Stomach smooth muscle (tissue), 2 donors: ENCODE measurements around the gene PRRT2.

Experiments used
- H3K27ac ChIP-seq: one replicate; pipeline ENCODE4 v1.7.0; 2013; ENCODE audit warnings: mild to moderate bottlenecking, low read length, inconsistent platforms
- H3K27me3 ChIP-seq, 2 donors: one replicate each; pipeline ENCODE4 v1.7.0; 2013; ENCODE audit warnings: low read length in 2 of 2; ENCODE audit not compliant: insufficient read depth in 2 of 2, control insufficient read depth in 1 of 2
- H3K36me3 ChIP-seq, 2 donors: one replicate each; pipeline ENCODE4 v1.7.0; 2013; ENCODE audit warnings: low read length in 2 of 2; ENCODE audit not compliant: control insufficient read depth in 2 of 2, insufficient read depth in 2 of 2
- H3K4me1 ChIP-seq: one replicate; pipeline ENCODE4 v1.7.0; 2013; ENCODE audit warnings: low read length; ENCODE audit not compliant: control insufficient read depth, insufficient read depth
- H3K4me3 ChIP-seq, 2 donors: one replicate each; pipeline ENCODE4 v1.7.0; 2013; ENCODE audit warnings: low read length in 2 of 2
- H3K9ac ChIP-seq, 2 donors: one replicate each; pipeline ENCODE4 v1.7.0; 2013; ENCODE audit warnings: low read length in 2 of 2, mild to moderate bottlenecking in 1 of 2
- H3K9me3 ChIP-seq, 2 donors: one replicate each; pipeline ENCODE4 v1.7.0; 2013; ENCODE audit warnings: low read length in 2 of 2; ENCODE audit not compliant: control insufficient read depth in 2 of 2
- donor health status: healthy.
- donor health status: Pancreatic carcinoma.

Gene PRRT2

DNA sequence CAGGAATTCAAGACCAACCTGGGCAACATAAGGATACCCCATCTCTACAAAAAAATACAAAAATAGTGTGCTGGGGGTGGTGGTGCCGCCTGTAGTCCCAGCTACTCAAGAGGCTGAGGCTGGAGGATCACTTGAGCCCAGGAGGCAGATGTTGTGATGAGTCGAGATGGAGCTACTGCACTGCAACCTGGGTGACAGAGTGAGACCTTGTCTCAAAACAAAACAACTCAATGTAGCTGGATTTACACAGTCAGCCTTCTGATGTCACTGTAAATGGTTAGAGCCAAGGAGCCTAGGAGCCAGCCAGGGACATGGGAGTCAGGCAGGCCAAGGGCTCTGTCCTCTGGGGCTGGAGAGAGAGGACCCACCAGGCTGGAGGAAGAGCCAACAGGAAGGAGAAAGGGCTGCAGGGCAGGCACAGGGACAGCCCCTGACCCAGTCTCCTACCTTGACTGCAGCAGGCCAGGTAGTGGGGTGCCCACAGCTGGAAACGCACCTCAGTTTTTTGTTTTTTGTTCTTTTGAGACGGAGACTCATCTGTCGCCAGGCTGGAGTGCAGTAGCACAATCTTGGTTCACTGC, 42.6 kb downstream of the PRRT2 start:
- Histone ChIP-seq H3K9me3 (no peaks in the 10 kb centered on the region), H3K27ac (no peak overlapping the region), H3K27me3 (no peaks in the 10 kb centered on the region), H3K4me1 (peaks cover 5% of the 10 kb centered on the region), H3K4me3 (no peak overlapping the region), H3K9ac (no peak overlapping the region), H3K36me3 (peaks cover 4 to 14% of the 10 kb centered on the region in 2 donors)

DNA sequence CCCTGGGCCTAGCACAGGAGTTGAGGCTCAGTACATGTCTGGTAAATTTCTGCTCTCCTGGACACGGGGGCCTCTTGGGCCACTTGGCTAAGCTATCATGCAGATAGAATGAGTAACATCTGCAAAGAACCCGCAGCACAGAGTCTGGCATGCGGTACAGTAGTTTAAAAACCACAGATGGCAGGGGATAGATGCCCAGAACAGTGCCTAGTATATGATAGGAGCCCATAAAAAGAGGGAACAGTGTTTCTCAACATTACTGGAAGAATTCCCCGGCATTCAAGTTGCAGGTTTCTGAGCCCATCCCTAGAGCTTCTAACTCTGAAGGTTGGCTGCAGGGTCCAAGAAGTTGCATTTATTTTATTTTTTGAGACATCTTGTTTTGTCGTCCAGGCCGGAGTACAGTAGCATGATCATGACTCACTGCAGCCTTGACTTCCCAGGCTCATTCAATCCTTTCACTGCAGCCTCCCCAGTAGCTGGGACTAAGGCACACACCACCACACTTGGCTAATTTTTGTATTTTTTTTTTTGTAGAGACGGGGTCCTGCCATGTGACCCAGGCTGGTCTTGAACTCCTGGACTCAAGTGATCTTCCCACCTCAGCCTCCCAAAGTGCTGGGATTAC, 45.3 kb downstream of the PRRT2 start:
- H3K4me1 ChIP-seq = peaks cover 17% of the 10 kb centered on the region
- H3K27me3 ChIP-seq = no peaks in the 10 kb centered on the region
- H3K4me3 ChIP-seq = no peak overlapping the region
- no peaks in the 10 kb centered on the region for H3K9me3 ChIP-seq
- H3K27ac ChIP-seq = no peak overlapping the region
- H3K9ac ChIP-seq = no peak overlapping the region
- H3K36me3 ChIP-seq = peaks cover 13 to 22% of the 10 kb centered on the region in 2 donors

DNA sequence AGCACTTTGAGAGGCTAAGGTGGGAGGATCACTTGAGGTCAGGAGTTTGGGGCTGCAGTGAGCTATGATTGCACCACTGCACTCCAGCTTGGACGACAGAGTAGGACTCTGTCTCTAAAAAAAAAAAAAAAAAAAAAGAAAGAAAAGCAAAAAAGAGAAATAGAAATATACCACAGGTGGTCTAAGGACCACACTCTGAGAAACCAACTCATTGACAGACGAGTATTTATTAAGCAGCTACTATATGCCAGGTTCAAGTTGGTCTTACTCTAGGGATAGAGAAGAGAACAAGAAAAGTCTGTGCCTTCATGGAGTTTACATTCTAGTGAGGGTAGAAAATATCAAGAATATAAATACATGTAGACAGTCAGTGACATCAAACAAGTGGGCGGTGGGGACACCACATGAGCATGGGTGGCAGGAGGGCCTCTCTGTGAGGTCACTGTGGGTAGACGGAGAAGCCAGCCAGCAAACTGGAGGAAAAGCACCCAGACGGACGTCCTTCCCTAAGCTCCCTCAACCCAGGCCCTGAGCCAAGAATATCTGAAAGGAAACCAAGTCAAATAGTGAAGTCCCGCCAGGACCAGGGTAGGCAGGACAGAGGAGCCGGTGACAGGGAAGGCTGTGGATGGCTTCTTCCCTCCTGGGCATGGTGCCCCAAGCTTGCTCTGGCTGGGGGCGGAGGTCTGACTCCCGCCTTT, 46.3 kb downstream of the PRRT2 start:
- Histone ChIP-seq H3K9me3 (no peaks in the 10 kb centered on the region), H3K4me1 (peaks cover 17% of the 10 kb centered on the region), H3K27ac (no peak overlapping the region)

DNA sequence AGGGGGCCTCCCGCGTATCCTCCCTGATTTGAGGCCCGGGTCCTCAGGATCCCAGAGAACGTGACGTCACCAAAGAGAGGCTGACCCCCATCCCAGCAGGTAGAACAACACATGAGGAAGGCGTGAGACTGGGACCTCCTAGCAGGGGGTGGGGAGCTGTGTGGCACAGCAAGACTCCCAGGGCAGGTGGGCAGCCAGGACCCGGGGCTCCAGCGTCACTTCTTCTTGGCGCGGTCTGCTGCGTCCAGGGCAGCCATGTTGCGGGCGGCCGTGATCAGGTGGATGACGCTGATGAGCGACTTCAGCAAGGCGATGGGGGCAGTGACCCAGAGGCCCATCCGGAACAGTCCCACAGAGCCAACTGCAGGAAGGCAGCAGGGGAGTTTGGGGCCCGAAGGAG, 47.0 kb downstream of the PRRT2 start:
- Histone ChIP-seq H3K9me3 (no peaks in the 10 kb centered on the region), H3K27me3 (no peaks in the 10 kb centered on the region), H3K9ac (no peak overlapping the region), H3K4me3 (no peak overlapping the region), H3K27ac (no peak overlapping the region), H3K4me1 (peaks cover 21% of the 10 kb centered on the region), H3K36me3 (peaks cover 13 to 22% of the 10 kb centered on the region in 2 donors)

More for the DNA sequence above, 46.3 kb downstream of the PRRT2 start:
- no peak overlapping the region for H3K9ac ChIP-seq
- H3K4me3 ChIP-seq = no peak overlapping the region
- H3K36me3 ChIP-seq = peaks cover 13 to 22% of the 10 kb centered on the region in 2 donors
- H3K27me3 ChIP-seq = no peaks in the 10 kb centered on the region

DNA sequence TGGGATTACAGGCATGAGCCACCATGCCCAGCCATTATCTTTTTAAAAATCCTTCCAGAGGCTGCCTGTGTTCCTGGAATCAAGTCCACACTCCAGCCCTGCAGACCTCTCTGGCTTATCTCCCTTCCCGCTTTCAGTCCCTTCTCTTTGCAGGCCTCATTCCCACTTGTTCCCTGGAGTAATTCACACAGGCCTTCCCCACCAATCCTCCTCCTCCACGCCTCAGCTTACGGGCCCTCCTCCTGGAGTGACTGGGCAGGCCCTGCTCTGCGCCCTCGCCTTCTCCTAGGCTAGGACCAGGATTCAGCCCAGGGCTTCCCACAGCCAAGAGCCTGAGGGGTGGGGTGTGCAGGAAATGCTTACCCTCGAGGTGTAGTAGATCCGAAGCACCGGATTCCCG, 48.2 kb downstream of the PRRT2 start:
- Histone ChIP-seq H3K4me3 (no peak overlapping the region), H3K27me3 (no peaks in the 10 kb centered on the region), H3K36me3 (peaks cover 13 to 22% of the 10 kb centered on the region in 2 donors), H3K27ac (no peak overlapping the region), H3K9ac (no peak overlapping the region), H3K9me3 (no peaks in the 10 kb centered on the region), H3K4me1 (peaks cover 21% of the 10 kb centered on the region)

DNA sequence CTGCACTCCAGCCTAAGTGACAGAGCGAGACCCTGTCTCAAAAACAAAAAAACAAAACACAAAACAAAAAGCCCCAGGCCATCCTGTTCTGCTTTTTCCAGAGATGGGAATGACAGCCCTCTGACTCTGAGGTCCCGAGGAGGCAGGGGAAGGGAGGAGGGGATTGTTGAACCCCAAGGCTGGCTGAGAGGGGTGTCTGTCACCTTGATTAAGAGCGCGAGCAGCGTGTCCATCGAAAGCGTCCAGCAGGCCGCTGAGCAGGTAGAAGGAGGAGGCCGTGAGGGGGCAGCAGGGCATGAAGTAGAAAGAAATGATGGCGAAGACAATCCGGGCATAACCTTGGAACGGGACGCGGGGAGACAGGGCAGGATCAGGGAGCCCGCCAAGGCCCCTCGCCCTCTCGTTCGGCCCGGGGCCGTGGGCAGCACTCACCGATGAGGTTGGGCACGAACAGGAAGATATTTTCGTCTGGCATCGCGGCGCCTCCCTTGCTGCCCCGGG, 50.4 kb downstream of the PRRT2 start:
- Histone ChIP-seq H3K9ac (peak overlapping the region; percentile 88 to 95), H3K27me3 (no peaks in the 10 kb centered on the region), H3K4me1 (peaks cover 19% of the 10 kb centered on the region), H3K36me3 (peaks cover 13 to 22% of the 10 kb centered on the region in 2 donors), H3K27ac (peak overlapping the region; percentile 93), H3K4me3 (peak overlapping the region; percentile 87 to 89), H3K9me3 (no peaks in the 10 kb centered on the region)

DNA sequence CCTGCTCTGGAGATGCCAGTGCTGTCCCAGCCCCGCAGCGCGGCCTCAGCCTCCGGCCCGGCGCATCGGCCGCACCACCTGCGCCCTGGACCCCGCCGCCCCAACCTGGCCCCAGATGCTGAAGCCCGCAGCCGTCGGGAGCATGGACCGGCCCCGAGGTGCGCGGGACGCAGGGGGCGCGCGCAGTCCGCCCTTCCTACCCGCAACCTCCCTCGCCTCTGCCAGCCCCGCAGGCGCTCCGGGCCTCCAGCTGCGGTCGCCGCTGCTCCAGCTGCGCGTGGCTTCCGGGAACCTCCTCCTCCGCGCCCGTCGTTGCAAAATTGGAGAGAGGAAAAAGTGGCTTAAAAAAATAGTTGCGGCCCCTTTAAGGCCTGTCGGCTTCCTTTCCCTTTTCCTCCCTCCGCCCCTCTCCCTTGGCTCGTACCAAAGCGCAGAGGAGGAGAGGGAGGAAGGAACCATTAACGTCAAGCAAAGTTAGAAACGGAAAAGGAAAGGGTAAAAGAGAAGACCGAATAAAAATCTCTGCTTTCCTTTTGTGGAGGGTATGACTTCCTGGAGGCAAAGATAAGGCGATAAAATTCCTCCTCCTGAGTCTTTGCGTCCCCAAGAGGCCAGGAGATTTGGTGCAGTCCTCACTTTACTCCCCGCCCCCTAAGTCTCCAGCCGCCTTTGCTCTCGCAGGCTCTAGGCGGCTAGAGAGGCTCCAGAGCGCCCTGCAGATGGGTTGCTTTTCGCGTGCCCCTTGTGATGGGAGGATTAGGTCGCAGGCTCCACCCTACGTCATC, 51.1 kb downstream of the PRRT2 start, which contains the start of gene CDIPT:
Gene CDIPT, minus strand, starts transcription at position 343 of the 785 bp plus-strand sequence. CDS start 369 bp downstream, outside the sequence.
- H3K36me3 ChIP-seq = peaks cover 13 to 22% of the 10 kb centered on the region in 2 donors
- H3K9ac ChIP-seq = peak within 1 kb of the TSS; percentile 88 to 95
- H3K9me3 ChIP-seq = no peaks in the 10 kb centered on the region
- no peaks in the 10 kb centered on the region for H3K27me3 ChIP-seq
- H3K4me3 ChIP-seq = peak within 1 kb of the TSS; percentile 87 to 89
- peak within 1 kb of the TSS; percentile 93 for H3K27ac ChIP-seq
- H3K4me1 ChIP-seq = peaks cover 17% of the 10 kb centered on the region

DNA sequence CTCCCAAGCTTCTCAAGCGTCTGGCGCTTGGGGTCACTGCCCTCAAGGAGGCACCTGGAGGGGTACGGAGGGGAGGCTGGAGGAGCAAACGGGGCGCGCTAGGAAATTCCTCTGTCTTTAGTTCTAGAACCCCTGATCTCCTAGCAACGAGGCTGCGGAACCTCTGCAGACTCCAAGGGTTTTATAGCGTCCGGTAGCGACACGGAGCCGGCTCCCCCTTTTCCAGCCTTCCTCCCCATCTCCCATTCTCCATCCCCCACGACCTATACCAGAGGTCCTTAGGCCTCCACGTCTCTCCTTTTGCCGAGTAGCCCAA, 51.6 kb downstream of the PRRT2 start:
- H3K36me3 ChIP-seq = peaks cover 9 to 19% of the 10 kb centered on the region in 2 donors
- no peaks in the 10 kb centered on the region for H3K27me3 ChIP-seq
- H3K9ac ChIP-seq = no peak overlapping the region
- H3K27ac ChIP-seq = peak overlapping the region; percentile 93
- peaks cover 17% of the 10 kb centered on the region for H3K4me1 ChIP-seq
- peak overlapping the region; percentile 56 to 89 for H3K4me3 ChIP-seq
- H3K9me3 ChIP-seq = no peaks in the 10 kb centered on the region

DNA sequence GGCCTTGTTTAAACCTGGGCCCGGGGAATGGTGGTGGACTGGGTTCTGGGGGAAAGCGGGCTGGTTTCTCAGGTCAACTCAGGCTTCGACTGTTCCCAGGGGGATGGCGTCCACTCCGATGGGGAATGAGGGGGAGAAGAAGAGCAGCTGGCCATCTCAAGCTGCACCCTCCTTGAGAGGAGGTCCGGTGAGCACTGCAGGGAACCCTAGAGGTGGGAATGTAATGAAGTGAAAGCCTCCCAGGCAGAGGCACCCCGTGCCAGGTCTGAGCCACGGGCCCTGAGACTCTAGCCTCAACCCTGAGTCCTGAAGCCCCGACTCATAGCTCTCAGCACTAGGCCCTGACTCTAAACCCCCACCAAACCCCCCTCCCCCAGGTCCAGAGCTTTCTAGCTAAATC, 52.2 kb downstream of the PRRT2 start:
- no peaks in the 10 kb centered on the region for H3K27me3 ChIP-seq
- H3K4me3 ChIP-seq = no peak overlapping the region
- H3K4me1 ChIP-seq = peaks cover 17% of the 10 kb centered on the region
- H3K9me3 ChIP-seq = no peaks in the 10 kb centered on the region
- H3K27ac ChIP-seq = no peak overlapping the region
- no peak overlapping the region for H3K9ac ChIP-seq
- peaks cover 9 to 15% of the 10 kb centered on the region in 2 donors for H3K36me3 ChIP-seq
